AG04450 (cell line): Measurements from ENCODE around the gene RNF217. TPM values are rescaled to one million over a fixed set of nuclear protein-coding genes. Genes with fewer than 3 reads are reported as not detected.

Source experiments
- CTCF ChIA-PET: fragments of 300-600, 350-600 bp; formaldehyde crosslinking; extraction: SDS; loops from one replicate; lab custom pipeline; 2022; ENCODE audit warnings: antibody characterized with exemption, inconsistent platforms; lab: Charles Lee
- POLR2A ChIA-PET: fragments of 350-600 bp; formaldehyde crosslinking; extraction: SDS; loops from one replicate; lab custom pipeline; 2021; ENCODE audit warnings: antibody characterized with exemption, inconsistent platforms; lab: Yijun Ruan, JAX
- DNase-seq: peaks from one replicate; pipeline ENCODE4 v3.0.0-alpha.2; 2011; ENCODE audit warnings: low read depth, low spot score
- H3K27ac ChIP-seq: one replicate; pipeline ENCODE4 v1.5.1; 2012; ENCODE audit warnings: low read depth, low read length, control low read depth
- H3K27me3 ChIP-seq: one replicate; pipeline ENCODE4 v1.6.0; 2012; ENCODE audit warnings: low read length; ENCODE audit not compliant: control insufficient read depth, insufficient read depth
- H3K4me3 ChIP-seq: 2 replicates; pipeline ENCODE4 v1.5.1; 2011; ENCODE audit warnings: mild to moderate bottlenecking, low read depth, low read length, control low read depth
- H3K9me3 ChIP-seq: 2 replicates; pipeline ENCODE4 v1.5.1; 2012; ENCODE audit warnings: low read length; ENCODE audit not compliant: control insufficient read depth, insufficient read depth
- CTCF ChIP-seq: IDR thresholded peaks from 2 replicates; pipeline ENCODE4 v1.5.1; 2011; ENCODE audit warnings: low read depth, low read length, control low read depth, inconsistent platforms
- polyA plus RNA-seq: library from polyadenylated mRNA; depleted of rRNA; stranded (reverse); fragments of >200 nt; gene quantifications from 2 replicates; pipeline ENCODE4 v1.2.3, GENCODE V29; 2011

RNF217 gene
- polyA plus RNA-seq, 1 experiment, result 24.6 TPM

- POLR2A ChIA-PET, result interaction anchor here (0.7 kb wide), 1 partner anchor 12 kb away, joined by 3 read pairs; no protein-coding TSS in a partner anchor
- TF ChIP-seq CTCF, result no peak
- H3K27ac ChIP-seq, result no peak overlapping the region
- no peak overlapping the region for H3K4me3 ChIP-seq
- no peaks in the 10 kb centered on the region for H3K27me3 ChIP-seq
- CTCF ChIA-PET, result interaction anchor here (2.4 kb wide), 1 partner anchor 139 kb away, joined by 11 read pairs; no protein-coding TSS in a partner anchor
- peaks cover 8% of the 10 kb centered on the region for H3K9me3 ChIP-seq
- DNase-seq, result no peak
Observed at GRCh38 chr6:124974771-124975377, 12.6 kb downstream of the RNF217 start.

GRCh38 chr6:124977067-124977908 is 15.1 kb downstream of the RNF217 start:
- ChIA-PET POLR2A (interaction anchor here (0.5 to 1.7 kb wide), 2 partner anchors 9 to 30 kb away, joined by 4 read pairs; no protein-coding TSS in a partner anchor), CTCF (interaction anchor here (0.9 to 1.2 kb wide), 3 partner anchors 22 to 215 kb away, joined by 3 to 4 read pairs (median 3); no protein-coding TSS in a partner anchor)
- TF ChIP-seq CTCF, result no peak
- DNase-seq, result no peak
- Histone ChIP-seq H3K9me3 (peaks cover 8% of the 10 kb centered on the region), H3K27ac (no peak overlapping the region), H3K4me3 (no peak overlapping the region), H3K27me3 (no peaks in the 10 kb centered on the region)

DNA sequence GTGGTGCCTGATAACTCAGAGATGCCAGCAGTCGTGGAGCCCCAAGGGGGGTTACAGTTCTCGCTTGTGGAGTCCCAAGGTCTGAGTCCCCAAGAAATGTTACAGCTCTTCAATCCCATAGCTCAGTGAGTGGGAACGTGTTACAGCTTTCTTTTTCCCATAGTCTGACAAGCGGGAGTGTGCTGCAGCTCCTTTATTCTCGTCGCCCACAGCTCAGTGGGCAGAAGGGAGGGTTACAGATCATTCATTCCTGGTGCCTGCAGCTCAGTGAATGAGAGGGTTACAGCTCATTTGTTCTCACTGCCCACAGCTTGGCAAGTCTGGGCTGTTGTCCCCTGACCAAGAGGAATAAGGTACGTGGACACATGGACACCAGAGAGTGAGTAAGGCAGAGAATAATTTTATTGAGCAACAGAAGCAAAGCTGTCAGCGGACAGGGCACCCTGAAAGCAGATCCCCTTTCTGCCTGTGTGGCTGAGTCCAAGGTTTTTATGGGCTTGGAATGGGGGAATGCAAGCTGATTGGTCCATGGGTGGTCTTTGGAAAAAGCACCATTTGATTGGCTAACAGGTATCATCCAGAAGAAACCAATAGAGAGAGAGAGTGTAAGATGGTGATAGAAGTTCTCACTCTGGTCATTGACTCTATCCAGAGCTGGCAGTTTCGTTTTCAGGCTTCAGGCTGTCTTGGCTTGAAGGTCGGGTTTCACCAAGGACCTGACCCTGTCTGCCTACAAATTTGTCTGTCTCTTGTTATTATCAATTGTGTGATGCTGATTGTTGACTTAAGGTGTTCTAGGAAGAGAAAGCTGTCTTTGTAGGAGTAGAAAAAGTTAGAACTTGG is 16.4 kb downstream of the RNF217 start:
- CTCF ChIA-PET, result no interaction called here
- POLR2A ChIA-PET, result interaction anchor here (1.7 kb wide), 1 partner anchor 10 kb away, joined by 4 read pairs; no protein-coding TSS in a partner anchor
- Histone ChIP-seq H3K27me3 (no peaks in the 10 kb centered on the region), H3K9me3 (peaks cover 8% of the 10 kb centered on the region), H3K27ac (no peak overlapping the region), H3K4me3 (no peak overlapping the region)
- DNase-seq, result no peak
- TF ChIP-seq CTCF, result no peak

DNA sequence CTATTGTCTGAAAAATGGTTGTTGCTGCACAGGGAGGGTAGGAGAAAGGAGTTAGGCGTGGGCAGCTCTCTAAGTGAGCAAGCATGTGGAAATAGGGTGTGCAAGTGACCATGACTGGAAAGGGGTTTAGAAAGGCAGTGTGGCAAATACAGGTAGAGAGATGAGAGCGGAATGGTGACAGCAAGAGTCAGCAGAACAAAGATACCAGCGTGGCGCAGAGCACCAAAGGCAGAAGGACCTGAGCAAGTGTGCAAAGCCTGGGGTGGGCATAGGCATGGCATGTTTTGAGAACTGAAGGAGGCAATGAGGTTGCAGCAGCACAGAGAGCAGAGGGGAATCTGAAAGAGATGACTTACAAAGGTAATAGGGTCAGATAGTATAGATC is 17.0 kb downstream of the RNF217 start:
- ChIA-PET POLR2A (interaction anchor here (1.7 kb wide), 1 partner anchor 11 kb away, joined by 4 read pairs; no protein-coding TSS in a partner anchor), CTCF (no interaction called here)
- Histone ChIP-seq H3K4me3 (no peak overlapping the region), H3K27ac (no peak overlapping the region), H3K9me3 (peaks cover 8% of the 10 kb centered on the region), H3K27me3 (no peaks in the 10 kb centered on the region)
- TF ChIP-seq CTCF, result no peak
- no peak for DNase-seq
